Measurements from ENCODE around the gene KCNMA1. TPM values are rescaled to one million over a fixed set of nuclear protein-coding genes. Genes with fewer than 3 reads are reported as not detected.

The KCNMA1 gene
- total and polyA plus RNA-seq, 7 donors: 15.3 to 427 (median 256) TPM

DNA sequence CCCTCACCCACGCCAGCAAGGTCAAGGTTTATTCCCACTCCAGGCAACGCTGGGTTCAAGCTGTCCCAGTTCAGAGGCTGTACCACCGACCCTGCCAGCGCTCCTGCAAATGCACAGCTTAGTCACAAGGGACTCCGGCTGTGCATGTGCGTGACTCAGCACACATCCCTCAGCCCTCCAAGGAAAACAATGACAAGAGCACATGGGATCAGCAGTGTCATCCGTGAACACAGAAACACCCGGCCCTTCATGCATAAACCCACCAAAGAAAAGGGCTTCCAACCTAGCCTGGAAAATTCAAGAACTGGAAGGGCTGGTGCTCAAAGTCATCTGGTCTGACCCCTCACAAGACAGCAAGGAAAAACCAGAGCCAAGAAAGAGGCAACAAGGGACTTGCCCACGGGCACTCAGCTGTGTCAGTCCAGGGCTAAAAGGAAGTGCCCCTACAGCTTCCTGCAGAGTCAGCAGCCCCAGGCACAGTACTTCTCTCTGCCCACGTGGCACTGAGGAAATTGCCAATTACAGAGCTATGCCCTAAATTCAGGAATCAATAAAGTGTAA lies 106.1 kb downstream of the KCNMA1 start:
- intact Hi-C loops (cut with DNase I): no loop called here
- DNase-seq: peak; percentile 82
- H3K4me1 ChIP-seq: peaks cover 0 to 96% (median 80%) of the 10 kb centered on the region in 4 donors

DNA sequence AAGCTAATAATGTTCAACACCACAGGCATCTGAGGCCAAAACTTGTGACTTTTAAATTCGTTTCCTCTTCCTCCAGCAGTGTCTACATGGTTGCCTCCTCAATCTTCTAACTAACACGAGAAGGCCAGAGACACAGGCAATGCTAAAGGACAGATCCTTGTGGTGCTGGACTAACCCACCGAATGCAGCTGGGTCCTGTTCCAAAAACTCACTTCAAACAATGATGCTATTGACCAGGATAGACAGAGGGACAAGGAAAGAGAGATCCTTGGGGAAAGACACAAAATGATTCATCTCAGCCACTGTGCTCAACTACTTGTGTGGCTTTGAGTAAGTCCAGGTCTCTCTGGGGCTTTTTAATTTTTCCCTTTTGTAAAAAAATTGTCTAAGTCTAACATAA lies 107.6 kb downstream of the KCNMA1 start:
- 77 to 84% methylated on average over 3 of the region's 3 CpGs for WGBS, 2 donors
- intact Hi-C loops (cut with DNase I): no loop called here
- peaks cover 0 to 94% (median 80%) of the 10 kb centered on the region in 4 donors for H3K4me1 ChIP-seq

More for the DNA sequence above, 106.1 kb downstream of the KCNMA1 start:
- Histone ChIP-seq H3K27me3 (no peaks in the 10 kb centered on the region), H3K4me3 (no peak overlapping the region), H3K9me3 (no peaks in the 10 kb centered on the region), H3K27ac (peak overlapping the region; percentile 59 to 71 (median 65)), H3K36me3 (no peaks in the 10 kb centered on the region)
- WGBS, 2 donors: 59 to 66% methylated on average over 10 of the region's 10 CpGs
- TF ChIP-seq, protein P1, sequence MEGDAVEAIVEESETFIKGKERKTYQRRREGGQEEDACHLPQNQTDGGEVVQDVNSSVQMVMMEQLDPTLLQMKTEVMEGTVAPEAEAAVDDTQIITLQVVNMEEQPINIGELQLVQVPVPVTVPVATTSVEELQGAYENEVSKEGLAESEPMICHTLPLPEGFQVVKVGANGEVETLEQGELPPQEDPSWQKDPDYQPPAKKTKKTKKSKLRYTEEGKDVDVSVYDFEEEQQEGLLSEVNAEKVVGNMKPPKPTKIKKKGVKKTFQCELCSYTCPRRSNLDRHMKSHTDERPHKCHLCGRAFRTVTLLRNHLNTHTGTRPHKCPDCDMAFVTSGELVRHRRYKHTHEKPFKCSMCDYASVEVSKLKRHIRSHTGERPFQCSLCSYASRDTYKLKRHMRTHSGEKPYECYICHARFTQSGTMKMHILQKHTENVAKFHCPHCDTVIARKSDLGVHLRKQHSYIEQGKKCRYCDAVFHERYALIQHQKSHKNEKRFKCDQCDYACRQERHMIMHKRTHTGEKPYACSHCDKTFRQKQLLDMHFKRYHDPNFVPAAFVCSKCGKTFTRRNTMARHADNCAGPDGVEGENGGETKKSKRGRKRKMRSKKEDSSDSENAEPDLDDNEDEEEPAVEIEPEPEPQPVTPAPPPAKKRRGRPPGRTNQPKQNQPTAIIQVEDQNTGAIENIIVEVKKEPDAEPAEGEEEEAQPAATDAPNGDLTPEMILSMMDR (IDR thresholded peaks at IDR 0.05): no peak
- TF ChIP-seq EP300 (IDR thresholded peaks at IDR 0.05) (no peak), POLR2A (IDR thresholded peaks at IDR 0.05) (no peak), POLR2AphosphoS5 (IDR thresholded peaks at IDR 0.05) (peak in 1 of 4 donors; percentile 52)

DNA sequence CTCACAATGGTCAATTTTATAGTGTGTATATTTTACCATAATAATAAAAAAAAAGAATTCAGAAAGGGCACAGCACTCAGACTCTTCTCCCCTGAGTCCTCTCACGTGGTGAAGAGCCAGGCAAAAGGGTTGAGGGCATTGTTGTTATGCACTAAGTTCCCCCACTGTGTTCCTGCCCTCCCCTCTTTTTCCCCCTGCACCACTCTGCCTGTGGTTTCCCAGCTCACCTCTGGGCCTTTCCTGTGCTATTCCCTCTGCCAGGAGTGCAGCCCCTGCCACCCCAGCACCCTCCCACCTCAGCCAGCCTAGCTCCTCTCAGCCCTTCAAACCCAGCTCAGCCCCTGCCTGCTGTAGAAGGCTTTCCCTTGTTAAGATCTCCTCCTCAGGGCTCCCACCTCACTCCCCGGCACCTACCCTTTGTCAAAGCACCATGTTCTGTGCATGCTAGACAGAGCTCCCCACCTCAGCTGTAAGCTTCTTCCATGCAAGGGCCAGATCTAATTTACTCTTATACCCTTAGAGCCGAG lies 108.5 kb downstream of the KCNMA1 start:
- Histone ChIP-seq H3K4me1 (peaks cover 0 to 94% (median 79%) of the 10 kb centered on the region in 4 donors), H3K9me3 (no peaks in the 10 kb centered on the region), H3K27ac (peak overlapping the region in 3 of 4 donors; percentile 65 to 71 (median 65)), H3K36me3 (no peaks in the 10 kb centered on the region), H3K4me3 (no peak overlapping the region), H3K27me3 (no peaks in the 10 kb centered on the region)
- no peak for DNase-seq
- TF ChIP-seq EP300 (IDR thresholded peaks at IDR 0.05): no peak
- TF ChIP-seq, protein P1 (IDR thresholded peaks at IDR 0.05): no peak
- TF ChIP-seq POLR2A (IDR thresholded peaks at IDR 0.05): no peak
- no peak for TF ChIP-seq POLR2AphosphoS5 (IDR thresholded peaks at IDR 0.05)
- 76 to 87% methylated on average over 3 of the region's 3 CpGs for WGBS, 2 donors
- intact Hi-C loops (cut with DNase I): no loop called here

More for the DNA sequence above, 107.6 kb downstream of the KCNMA1 start:
- Histone ChIP-seq H3K27me3 (no peaks in the 10 kb centered on the region), H3K9me3 (no peaks in the 10 kb centered on the region), H3K4me3 (no peak overlapping the region), H3K27ac (peak overlapping the region; percentile 17 to 71 (median 65)), H3K36me3 (no peaks in the 10 kb centered on the region)
- DNase-seq: no peak
- no peak for TF ChIP-seq POLR2AphosphoS5 (IDR thresholded peaks at IDR 0.05)
- TF ChIP-seq POLR2A (IDR thresholded peaks at IDR 0.05): no peak
- no peak for TF ChIP-seq EP300 (IDR thresholded peaks at IDR 0.05)
- TF ChIP-seq, protein P1 (IDR thresholded peaks at IDR 0.05): no peak

DNA sequence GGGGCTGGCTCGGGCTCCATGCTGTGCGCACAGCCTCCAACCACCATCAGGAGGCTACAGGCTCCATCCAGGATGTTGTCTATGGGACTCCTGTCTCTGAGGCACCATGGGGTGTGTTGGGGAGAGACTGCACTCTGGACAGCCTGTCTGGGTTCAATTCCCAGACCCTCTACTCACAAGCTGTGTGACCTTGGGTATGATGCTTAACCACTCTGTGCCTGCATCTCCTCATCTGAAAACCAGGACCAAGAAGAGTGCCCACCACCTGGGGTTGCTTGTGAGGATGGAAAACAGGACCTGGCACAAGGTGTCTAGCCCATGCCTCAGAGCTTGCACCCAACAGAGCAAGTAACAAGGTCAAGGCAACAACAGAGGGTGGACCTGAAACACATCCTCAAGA lies 109.8 kb downstream of the KCNMA1 start:
- WGBS, 2 donors: 94 to 97% methylated on average over 2 of the region's 2 CpGs
- DNase-seq: no peak
- H3K36me3 ChIP-seq: no peaks in the 10 kb centered on the region
- TF ChIP-seq POLR2AphosphoS5 (IDR thresholded peaks at IDR 0.05) (no peak), POLR2A (IDR thresholded peaks at IDR 0.05) (no peak), EP300 (IDR thresholded peaks at IDR 0.05) (no peak)
- TF ChIP-seq, protein P1 (IDR thresholded peaks at IDR 0.05): no peak
- no peak overlapping the region for H3K4me3 ChIP-seq
- intact Hi-C loops (cut with DNase I): no loop called here
- no peaks in the 10 kb centered on the region for H3K27me3 ChIP-seq
- no peaks in the 10 kb centered on the region for H3K9me3 ChIP-seq
- peaks cover 0 to 94% (median 78%) of the 10 kb centered on the region in 4 donors for H3K4me1 ChIP-seq
- peak overlapping the region; percentile 61 to 77 (median 72) for H3K27ac ChIP-seq
